ENCODE data around the gene PKP4.

Gene PKP4

GRCh38 chr2:158714420-158714819 lies 257.7 kb downstream of the PKP4 start:
- DNase-seq (ENCODE audit: low read depth in 1 of 2, low spot score in 1 of 2): no peak

GRCh38 chr2:158715357-158715756 lies 258.6 kb downstream of the PKP4 start:
- no peak for DNase-seq (ENCODE audit: low read depth in 1 of 2, low spot score in 1 of 2)

- DNase-seq (ENCODE audit: low read depth in 1 of 2, low spot score in 1 of 2): no peak
These were observed 259.5 kb downstream of the PKP4 start for GRCh38 chr2:158716121-158716791.

- DNase-seq (ENCODE audit: low read depth in 1 of 2, low spot score in 1 of 2): no peak
These were observed 260.2 kb downstream of the PKP4 start for GRCh38 chr2:158716921-158717320.

GRCh38 chr2:158717366-158718195 lies 260.8 kb downstream of the PKP4 start:
- no peak for DNase-seq (ENCODE audit: low read depth in 1 of 2, low spot score in 1 of 2)

- DNase-seq (ENCODE audit: low read depth in 1 of 2, low spot score in 1 of 2): no peak
These were observed 261.4 kb downstream of the PKP4 start for GRCh38 chr2:158718196-158718585.

- no peak for DNase-seq (ENCODE audit: low read depth in 1 of 2, low spot score in 1 of 2)
These were observed 262.1 kb downstream of the PKP4 start for GRCh38 chr2:158718851-158719250.

GRCh38 chr2:158719403-158719802 lies 262.7 kb downstream of the PKP4 start:
- DNase-seq (ENCODE audit: low read depth in 1 of 2, low spot score in 1 of 2): no peak

GRCh38 chr2:158722266-158723105 lies 265.7 kb downstream of the PKP4 start:
- no peak for DNase-seq (ENCODE audit: low read depth in 1 of 2, low spot score in 1 of 2)

- no peak for DNase-seq (ENCODE audit: low read depth in 1 of 2, low spot score in 1 of 2)
These were observed 266.6 kb downstream of the PKP4 start for GRCh38 chr2:158723181-158723838.

- DNase-seq (ENCODE audit: low read depth in 1 of 2, low spot score in 1 of 2): no peak
These were observed 267.4 kb downstream of the PKP4 start for GRCh38 chr2:158723921-158724802.

- DNase-seq (ENCODE audit: low read depth in 1 of 2, low spot score in 1 of 2): no peak
These were observed 268.1 kb downstream of the PKP4 start for GRCh38 chr2:158724803-158725381.

GRCh38 chr2:158725441-158725891 lies 268.7 kb downstream of the PKP4 start:
- no peak for DNase-seq (ENCODE audit: low read depth in 1 of 2, low spot score in 1 of 2)

- DNase-seq (ENCODE audit: low read depth in 1 of 2, low spot score in 1 of 2): no peak
These were observed 270.3 kb downstream of the PKP4 start for GRCh38 chr2:158726911-158727592.

- no peak for DNase-seq (ENCODE audit: low read depth in 1 of 2, low spot score in 1 of 2)
These were observed 271.7 kb downstream of the PKP4 start for GRCh38 chr2:158728422-158728821.

- DNase-seq (ENCODE audit: low read depth in 1 of 2, low spot score in 1 of 2): no peak
These were observed 272.7 kb downstream of the PKP4 start for GRCh38 chr2:158729451-158729850.

GRCh38 chr2:158729873-158730620 lies 273.3 kb downstream of the PKP4 start:
- DNase-seq (ENCODE audit: low read depth in 1 of 2, low spot score in 1 of 2): no peak

- no peak for DNase-seq (ENCODE audit: low read depth in 1 of 2, low spot score in 1 of 2)
These were observed 273.9 kb downstream of the PKP4 start for GRCh38 chr2:158730621-158731140.

All from activated T-helper 1 cell treated with anti-CD3 and anti-CD28 coated beads, Interleukin-2, amount 50 U/mL, for 16 hours (primary cell).